Measurements from ENCODE around the gene SYNE1.
"Not testable (repeated sequence)": the region's sequence is repeated elsewhere in the genome, so short reads cannot be mapped to it uniquely, and the experiment has no call there.

Gene SYNE1

DNA sequence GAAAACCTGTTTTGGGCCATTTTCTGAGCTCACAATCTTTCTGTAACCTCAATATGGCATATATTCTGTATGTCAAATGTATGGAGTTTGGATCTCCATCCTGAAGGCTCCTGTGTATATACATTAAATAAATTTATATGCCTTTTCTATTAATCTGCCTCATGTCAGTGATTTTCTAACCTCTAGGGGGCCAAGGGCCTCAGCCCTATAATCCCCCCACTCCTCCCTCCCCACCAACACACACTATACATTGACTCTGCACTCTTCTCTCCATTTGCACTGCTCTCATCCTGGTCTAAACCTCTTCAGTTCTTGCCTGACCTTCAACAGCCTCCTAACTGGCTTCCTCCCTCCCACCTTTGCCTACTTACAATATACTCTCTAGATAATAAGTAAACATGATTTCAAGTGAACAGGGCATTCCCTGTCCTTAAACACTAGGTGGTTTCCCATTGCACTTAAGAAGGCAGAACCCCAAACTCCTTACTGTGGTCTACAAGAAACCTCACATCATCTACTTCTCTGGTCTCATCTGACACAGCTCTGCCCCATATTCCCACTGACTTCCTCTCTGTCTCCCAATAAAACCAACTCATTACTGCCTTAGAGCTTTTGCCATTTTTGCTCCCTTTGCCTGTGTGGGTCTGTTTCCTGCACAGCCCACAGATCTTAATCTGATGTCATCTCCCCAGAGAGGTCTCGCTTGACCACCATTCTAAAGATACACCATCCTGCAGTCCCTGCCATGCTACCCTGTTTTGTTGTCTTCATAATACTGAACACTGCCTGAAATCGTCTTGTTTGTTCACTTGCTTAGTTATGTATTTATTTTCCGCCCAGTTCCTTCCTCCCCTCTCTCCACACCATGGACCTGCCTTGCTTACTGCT is 213.7 kb downstream of the SYNE1 start:
- TF ChIP-seq GATA1 (IDR thresholded peaks at IDR 0.05; ENCODE audit: low read depth, low read length): no peak
- TF ChIP-seq POLR2A (IDR thresholded peaks at IDR 0.05; ENCODE audit: low read length): no peak
- no peak for DNase-seq

DNA sequence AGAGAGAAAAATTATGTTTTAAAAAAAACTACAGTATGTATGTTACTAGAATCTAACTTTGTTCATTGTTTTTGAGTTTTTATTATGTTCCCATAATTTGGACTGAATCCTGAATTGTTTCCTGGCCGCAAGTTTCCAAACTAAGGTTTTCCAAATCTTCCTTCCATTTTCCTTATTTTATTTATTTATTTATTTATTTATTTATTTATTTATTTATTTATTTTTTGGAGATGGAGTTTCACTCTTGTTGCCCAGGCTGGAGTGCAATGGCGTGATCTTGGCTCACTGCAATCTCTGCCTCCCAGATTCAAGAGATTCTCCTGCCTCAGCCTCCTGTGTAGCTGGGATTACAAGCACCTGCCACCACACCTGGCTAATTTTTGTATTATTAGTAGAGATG is 215.7 kb downstream of the SYNE1 start:
- not testable (repeated sequence) for DNase-seq

DNA sequence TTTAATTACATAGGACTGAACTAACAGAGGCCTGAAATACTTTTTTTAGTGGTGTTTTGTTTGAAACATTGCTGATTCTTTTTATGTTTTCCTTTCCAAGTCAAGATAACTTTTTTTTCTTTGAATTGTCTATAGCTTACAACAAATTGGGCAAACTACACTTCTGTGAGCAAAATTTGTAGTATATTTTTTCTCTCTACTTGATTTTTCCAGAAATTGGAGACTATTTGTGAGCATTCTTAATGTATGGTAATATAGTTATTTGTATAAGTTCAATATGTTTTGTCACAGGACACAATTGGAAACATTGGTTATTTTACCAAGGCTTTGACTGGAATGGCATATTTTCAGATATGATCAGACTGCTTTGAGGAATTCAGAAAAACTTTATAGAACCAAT is 216.5 kb downstream of the SYNE1 start:
- no peak for DNase-seq
- TF ChIP-seq GATA1 (IDR thresholded peaks at IDR 0.05; ENCODE audit: low read depth, low read length) (no peak), POLR2A (IDR thresholded peaks at IDR 0.05; ENCODE audit: low read length) (no peak)

DNA sequence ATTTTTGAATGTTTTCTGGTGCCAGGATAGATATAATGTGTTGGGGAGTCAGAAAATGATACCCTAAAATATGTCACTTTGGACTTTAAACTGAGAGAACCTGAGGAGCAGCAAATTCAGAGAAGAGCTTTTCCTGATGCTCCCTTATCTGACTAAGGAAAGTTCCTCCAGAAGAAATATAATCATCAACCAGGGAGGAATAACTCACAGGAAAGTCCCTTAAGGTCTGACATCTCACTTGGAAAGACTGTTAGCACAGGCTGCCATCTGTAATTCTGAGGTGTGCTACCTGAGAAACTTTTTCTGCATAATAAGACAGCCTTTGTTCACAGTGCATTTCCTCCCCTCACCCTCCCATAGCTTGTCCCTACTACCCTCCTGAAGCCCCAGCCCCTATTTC is 218.6 kb downstream of the SYNE1 start:
- TF ChIP-seq POLR2A (IDR thresholded peaks at IDR 0.05; ENCODE audit: low read length): no peak
- DNase-seq: no peak

- TF ChIP-seq GATA1 (IDR thresholded peaks at IDR 0.05; ENCODE audit: low read depth, low read length) (no peak), POLR2A (IDR thresholded peaks at IDR 0.05; ENCODE audit: low read length) (no peak)
- DNase-seq: no peak
These were observed 220.5 kb downstream of the SYNE1 start for GRCh38 chr6:152416652-152417051.

DNA sequence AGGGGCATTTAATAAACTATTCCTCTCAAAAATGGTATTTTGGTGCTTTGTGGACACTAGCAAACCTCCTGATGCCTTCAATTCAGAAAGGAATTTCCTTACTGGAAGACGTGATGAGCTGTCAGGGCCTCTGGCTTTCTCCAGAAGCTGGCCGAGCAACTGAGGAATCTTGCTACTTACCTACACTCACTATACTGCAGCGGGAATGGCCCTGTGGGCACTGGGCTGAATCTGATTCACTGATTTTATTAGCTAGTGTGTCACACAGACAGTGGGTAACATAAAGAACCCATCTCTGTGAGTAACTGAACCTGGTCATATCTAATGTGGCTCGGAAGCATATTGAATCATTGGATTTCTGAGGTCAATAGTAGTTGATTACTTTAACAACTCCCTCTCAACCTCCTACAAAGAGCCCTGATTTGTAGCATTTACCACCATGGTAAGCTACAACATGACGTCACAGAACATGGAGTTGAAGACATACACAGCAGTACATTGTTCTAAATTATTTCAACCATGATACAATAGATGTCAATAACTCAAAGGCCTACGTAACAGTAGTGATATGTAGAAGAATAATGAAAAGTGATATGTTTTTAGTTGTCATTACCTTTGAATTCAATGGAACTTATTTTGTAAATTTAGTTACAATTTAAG is 232.1 kb downstream of the SYNE1 start:
- no peak for TF ChIP-seq POLR2A (IDR thresholded peaks at IDR 0.05; ENCODE audit: low read length)
- no peak for DNase-seq

- TF ChIP-seq GATA1 (IDR thresholded peaks at IDR 0.05; ENCODE audit: low read depth, low read length): no peak
- TF ChIP-seq POLR2A (IDR thresholded peaks at IDR 0.05; ENCODE audit: low read length): no peak
- DNase-seq: no peak
These were observed 232.9 kb downstream of the SYNE1 start for GRCh38 chr6:152404086-152404857.

DNA sequence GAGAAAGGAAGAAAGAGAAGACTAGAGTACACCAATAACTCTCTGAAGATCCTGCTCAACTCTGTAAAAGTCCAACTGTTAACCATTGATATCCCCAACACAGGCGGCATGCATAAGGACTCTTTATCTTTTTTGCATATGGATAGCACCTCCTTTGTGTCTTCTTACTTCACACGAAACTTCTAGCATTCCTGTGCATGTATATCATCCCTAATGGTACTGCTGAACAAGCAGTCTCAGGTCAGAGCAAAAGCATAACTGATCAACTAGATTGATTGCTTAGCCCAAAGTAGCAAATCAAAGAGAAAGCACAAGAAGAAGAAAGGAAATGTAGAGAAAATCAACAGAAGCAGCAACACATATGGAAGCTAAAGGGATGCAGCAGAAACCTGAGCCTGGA is 234.4 kb downstream of the SYNE1 start:
- TF ChIP-seq POLR2A (IDR thresholded peaks at IDR 0.05; ENCODE audit: low read length): no peak
- TF ChIP-seq GATA1 (IDR thresholded peaks at IDR 0.05; ENCODE audit: low read depth, low read length): no peak
- no peak for DNase-seq

DNA sequence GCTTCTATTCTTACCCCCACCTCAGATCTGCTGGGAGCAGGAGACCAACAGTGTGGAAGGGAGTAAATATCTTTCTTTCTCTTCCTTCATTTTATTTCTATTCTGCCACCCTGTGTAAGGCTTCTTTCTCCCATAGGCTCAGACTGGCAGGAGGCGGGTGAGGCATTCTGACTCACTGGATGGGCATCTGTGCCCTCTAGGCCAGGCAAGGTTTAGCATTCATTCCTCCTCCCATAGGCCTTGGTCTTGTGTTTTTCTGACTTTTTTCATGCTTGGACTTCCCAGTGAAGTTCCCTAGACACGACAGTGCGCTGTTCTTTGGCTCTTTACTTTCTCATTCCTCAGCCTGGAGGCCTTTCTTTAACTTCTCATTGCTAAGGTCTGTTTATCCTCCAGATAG is 235.2 kb downstream of the SYNE1 start:
- TF ChIP-seq POLR2A (IDR thresholded peaks at IDR 0.05; ENCODE audit: low read length) (no peak), GATA1 (IDR thresholded peaks at IDR 0.05; ENCODE audit: low read depth, low read length) (no peak)
- DNase-seq: no peak

DNA sequence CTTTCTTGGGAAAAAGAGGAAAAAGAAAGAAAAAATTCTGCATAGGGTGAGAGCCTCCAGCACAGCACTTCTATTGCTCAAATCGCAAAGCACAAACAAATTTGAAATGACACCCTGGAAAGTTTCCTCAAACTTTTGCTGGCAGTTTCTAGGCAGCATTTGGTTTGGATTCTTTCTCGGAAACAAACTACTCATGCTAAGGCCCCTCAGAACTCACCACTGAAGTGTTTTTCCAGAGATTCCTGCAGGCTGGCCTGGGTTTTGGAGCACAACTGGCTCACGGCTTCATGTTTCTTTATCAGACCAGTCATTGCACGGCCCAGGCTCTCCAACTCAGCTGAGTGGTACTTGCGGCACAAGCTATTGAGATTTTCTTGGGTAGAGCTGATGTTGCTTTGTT is 237.8 kb downstream of the SYNE1 start:
- DNase-seq: no peak
- no peak for TF ChIP-seq POLR2A (IDR thresholded peaks at IDR 0.05; ENCODE audit: low read length)
- no peak for TF ChIP-seq GATA1 (IDR thresholded peaks at IDR 0.05; ENCODE audit: low read depth, low read length)

DNA sequence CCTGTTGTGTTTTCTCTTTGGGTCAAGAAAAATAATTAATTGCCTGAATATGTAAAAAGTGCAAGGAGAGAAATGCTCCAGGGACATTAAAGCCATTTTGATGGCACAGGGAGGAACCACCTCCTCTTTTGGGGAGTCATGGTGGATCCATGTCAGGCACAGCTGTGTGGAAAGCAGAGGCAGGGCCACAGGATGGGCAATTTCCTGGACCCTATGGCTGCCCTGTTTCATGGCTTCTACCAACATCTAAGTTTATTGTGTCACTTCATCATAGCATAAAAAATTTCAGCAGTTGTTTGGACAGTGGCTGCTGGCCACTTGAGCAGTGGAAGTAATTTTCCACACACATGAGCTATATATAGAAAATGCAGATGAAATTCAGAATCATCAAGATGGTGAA is 238.2 kb downstream of the SYNE1 start:
- TF ChIP-seq GATA1 (IDR thresholded peaks at IDR 0.05; ENCODE audit: low read depth, low read length): no peak
- no peak for TF ChIP-seq POLR2A (IDR thresholded peaks at IDR 0.05; ENCODE audit: low read length)
- no peak for DNase-seq

- TF ChIP-seq POLR2A (IDR thresholded peaks at IDR 0.05; ENCODE audit: low read length): no peak
- no peak for TF ChIP-seq GATA1 (IDR thresholded peaks at IDR 0.05; ENCODE audit: low read depth, low read length)
- DNase-seq: no peak
These were observed 238.8 kb downstream of the SYNE1 start for GRCh38 chr6:152398316-152398715.

GRCh38 chr6:152394303-152394702 is 242.9 kb downstream of the SYNE1 start:
- no peak for DNase-seq
- TF ChIP-seq POLR2A (IDR thresholded peaks at IDR 0.05; ENCODE audit: low read length): no peak
- no peak for TF ChIP-seq GATA1 (IDR thresholded peaks at IDR 0.05; ENCODE audit: low read depth, low read length)

DNA sequence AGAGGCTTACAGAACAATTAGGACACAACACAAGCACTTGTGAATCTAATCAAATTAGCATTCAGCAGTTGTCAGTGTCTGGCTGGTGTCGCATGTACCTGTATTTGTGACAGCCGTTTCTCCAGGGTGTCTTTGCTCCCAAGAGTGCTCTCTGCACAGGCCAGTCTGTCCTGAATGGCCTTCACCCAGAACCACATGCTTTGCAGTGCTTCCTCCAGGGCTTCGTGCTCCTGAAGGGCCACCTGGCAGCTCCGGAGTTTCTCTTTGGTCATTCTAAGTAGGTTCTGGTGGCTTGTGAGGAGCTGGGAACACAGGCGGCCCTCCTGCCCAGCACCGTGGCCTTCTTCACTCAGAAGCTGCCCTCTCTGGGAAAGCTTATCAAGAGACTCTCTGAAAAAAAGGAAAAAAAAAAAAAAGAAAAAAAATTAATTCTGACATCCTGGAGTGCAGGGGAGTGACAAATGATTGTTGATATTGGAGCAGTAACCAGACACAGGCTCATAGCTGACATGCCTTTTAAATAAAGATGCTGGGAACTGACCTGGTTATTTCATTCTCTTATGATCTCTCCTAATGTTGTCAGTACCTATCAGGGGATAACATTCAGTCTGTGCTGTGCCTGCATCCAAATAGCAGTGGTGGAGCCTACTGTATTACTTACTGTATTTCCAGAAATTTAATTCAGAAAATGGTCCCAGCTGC is 245.8 kb downstream of the SYNE1 start:
- no peak for TF ChIP-seq POLR2A (IDR thresholded peaks at IDR 0.05; ENCODE audit: low read length)
- TF ChIP-seq GATA1 (IDR thresholded peaks at IDR 0.05; ENCODE audit: low read depth, low read length): no peak
- DNase-seq: no peak

Data from erythroblast (primary cell).